Iris pigment epithelial cell (primary cell): Measurements from ENCODE around the gene RIMBP2.

ENCODE experiments used
- DNase-seq: peaks from one replicate; pipeline ENCODE4 v3.0.0-alpha.2; 2011; ENCODE audit warnings: low read depth

RIMBP2 gene

GRCh38 chr12:130627175-130627574 is 88.9 kb downstream of the RIMBP2 start:
- no peak for DNase-seq

DNA sequence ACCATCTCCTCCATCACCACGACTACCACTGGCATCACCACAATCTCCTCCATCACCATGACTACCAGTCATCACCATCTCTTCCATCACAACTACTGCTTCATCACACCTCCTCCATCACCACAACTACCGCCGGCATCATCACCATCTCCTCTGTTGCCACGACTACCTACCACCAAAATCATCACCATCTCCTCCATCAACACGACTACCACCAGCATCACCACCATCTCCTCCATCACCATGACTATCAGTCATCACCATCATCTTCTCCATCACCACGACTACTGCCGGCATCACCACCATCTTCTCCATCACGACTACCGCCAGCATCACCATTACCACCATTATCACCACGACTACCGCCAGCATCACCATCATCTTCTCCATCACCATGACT is 89.5 kb downstream of the RIMBP2 start:
- no peak for DNase-seq

DNA sequence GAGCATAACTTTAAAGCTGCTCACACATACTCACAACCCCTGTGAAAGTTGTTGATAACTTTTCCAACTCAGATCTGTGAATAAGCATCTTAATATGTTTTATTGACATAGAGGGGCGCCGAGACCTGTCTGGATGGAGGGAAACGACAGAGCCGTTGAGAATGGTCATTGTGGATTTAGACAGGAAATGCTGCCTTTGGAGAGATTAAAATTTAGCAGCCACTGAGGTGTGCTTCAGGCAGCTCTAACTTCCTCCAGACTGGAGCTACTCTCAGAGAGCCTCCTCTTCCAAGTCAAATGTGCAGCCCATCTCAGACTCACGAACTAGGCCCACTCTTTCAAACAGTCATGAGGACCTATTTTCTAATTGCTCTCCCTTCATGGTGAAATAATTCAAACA is 90.9 kb downstream of the RIMBP2 start:
- no peak for DNase-seq

DNA sequence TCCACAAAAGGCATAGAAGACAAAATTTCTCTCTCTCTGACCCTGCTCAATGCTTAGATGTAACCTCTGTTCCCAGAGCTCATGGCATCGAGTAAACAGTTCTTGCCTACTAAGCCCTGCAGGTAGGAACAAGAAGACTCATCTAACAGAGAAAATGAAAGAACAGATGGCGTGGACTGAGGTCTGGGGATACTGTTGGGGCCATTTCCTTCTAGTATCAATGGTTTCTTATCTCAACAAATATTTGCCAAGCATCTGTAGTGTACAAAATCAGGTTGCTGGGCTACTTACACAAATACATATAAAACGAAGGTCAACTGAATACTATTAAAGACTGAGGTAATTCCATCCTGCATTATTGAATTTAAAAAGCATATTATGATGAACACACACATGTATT is 93.3 kb downstream of the RIMBP2 start:
- DNase-seq: no peak

DNA sequence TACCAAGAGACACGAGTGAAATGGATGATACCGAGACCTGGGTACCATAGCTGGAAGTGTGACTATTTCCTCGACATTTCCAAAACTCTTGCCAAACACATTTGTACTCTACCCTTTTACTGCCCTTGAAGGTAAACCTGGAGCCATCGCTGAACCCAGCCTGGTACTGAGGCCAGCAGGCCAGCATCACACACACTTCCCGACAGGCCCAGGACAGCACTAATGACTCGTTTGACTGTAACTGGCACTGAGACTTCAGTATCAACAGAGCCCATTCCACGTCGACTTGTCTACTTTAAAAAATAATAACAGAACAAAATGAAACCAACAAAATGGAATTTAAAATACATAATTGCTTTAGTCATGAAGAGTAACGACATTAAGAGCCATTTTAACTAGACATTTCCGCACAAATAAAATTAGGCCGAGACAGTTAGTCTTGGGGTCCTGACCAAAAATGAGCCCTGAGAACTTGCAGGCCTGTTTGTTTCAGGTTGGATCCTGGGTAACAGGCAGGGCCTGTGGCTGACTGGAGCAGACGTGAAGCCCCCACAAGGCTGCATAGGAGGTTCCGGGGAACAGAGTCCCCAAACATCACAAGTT is 94.3 kb downstream of the RIMBP2 start:
- DNase-seq: no peak

- DNase-seq: no peak
Measured at GRCh38 chr12:130620756-130621155, 95.3 kb downstream of the RIMBP2 start.

DNA sequence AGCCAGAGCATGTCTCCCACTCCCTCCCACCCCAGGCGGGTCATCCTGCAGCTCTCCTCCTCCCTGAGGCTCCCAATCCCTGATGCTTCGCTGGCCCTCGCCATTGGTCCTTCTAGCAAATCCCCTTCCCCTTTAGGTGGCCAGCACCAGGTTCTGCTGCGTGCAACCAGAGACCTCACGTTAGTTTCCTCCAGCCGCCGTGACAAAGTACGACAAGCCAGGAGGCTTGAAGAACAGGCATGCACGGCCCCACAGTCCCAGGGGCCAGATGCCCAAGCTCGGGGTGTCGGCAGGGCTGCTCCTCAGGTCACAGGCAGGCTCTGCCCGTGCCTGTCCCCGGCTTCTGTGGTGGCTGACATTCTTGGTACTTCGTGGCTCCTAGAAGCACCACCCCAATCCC is 95.8 kb downstream of the RIMBP2 start:
- DNase-seq: no peak

- no peak for DNase-seq
Measured at GRCh38 chr12:130619385-130620001, 96.6 kb downstream of the RIMBP2 start.

GRCh38 chr12:130617219-130617618 is 98.9 kb downstream of the RIMBP2 start:
- no peak for DNase-seq

DNA sequence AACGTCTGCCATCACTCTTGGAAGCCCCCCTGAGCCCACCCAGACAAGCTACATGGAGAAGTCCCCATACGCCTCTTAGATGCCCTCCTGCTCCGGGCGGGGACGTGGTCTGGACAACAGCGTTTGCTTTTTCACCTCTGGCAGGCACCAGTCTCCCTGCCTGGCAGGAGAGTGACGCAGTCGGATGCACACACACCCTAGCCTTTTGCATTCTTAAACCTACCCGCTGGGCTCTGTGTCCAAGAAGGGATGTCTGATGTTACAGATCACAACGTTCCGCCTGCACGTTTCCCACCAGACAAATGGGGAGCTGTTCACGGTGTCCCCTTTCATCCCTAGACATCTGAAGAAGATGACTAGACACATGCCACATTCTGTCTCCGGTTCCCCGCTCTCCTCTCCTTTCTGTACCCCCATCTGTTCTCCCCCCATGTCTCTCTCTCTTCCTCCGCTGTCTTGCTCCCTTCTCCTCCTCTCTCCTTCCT is 100.2 kb downstream of the RIMBP2 start:
- DNase-seq: no peak

DNA sequence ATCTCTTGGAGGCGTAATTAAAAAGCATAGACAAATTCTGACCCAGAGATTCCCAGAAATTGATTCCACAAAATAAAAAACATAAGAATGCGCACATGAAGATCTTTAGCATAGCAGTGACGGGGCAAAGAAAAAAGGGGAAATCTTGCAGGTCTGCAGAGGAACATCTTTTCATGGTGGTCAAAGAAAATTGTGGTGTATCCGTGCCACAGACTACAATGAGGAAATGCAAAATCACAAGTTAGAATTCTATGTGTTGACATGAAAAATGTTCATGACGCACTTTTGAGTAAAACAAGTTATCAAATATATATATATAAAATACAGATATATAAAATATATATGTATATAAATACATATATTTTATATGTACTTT is 101.6 kb downstream of the RIMBP2 start:
- DNase-seq: no peak

DNA sequence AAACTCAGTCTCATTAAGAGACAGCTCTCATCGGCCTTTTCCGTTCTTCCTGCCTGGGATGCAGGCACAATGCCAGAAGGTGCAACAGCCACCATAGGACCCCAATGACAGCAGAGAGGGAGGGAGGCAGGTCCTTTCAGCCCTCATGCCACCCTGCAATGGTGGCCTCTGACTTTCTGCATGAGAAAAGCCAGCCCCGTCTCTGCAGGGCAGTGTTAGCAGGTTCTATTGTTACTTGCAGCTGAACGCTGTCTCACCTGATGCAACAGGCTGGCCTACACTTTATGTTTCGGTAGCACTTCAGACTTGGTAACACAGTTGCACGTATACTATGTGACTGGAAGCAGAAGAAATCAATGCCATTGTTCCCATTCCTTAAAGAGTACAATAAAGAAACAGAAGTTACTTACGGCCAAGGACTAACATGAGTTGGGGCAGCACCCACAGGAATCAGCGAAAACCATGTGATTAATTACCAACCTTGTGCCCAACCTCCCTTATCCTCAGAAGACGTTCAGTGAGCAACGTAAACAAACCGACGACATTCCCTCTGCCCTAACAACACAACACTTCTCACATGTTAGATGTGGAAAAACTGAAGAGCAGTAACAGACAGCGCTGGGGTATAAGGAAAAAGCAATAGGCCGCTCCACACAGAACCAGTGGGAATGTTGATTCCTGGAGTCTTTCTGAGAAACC is 102.1 kb downstream of the RIMBP2 start:
- no peak for DNase-seq

DNA sequence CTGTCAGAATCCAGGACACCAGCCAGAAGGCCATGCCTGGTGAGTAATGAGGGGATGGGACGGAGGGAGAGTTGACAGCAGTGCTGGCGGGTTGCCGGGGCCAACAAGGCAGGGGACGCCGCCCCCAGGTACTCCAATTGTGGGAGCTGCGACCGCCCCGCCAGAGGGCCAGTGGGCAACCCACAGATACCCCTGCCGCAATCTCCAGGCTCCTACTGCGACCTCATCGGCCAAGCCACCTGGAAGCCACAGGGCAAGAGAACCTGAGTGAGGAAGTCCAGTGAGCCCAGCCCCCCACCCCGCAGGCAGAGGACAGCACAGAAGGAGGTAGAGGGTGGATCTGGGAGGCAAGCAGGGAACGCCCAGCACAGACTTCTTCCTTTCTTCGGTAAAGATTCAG is 103.0 kb downstream of the RIMBP2 start:
- DNase-seq: no peak

DNA sequence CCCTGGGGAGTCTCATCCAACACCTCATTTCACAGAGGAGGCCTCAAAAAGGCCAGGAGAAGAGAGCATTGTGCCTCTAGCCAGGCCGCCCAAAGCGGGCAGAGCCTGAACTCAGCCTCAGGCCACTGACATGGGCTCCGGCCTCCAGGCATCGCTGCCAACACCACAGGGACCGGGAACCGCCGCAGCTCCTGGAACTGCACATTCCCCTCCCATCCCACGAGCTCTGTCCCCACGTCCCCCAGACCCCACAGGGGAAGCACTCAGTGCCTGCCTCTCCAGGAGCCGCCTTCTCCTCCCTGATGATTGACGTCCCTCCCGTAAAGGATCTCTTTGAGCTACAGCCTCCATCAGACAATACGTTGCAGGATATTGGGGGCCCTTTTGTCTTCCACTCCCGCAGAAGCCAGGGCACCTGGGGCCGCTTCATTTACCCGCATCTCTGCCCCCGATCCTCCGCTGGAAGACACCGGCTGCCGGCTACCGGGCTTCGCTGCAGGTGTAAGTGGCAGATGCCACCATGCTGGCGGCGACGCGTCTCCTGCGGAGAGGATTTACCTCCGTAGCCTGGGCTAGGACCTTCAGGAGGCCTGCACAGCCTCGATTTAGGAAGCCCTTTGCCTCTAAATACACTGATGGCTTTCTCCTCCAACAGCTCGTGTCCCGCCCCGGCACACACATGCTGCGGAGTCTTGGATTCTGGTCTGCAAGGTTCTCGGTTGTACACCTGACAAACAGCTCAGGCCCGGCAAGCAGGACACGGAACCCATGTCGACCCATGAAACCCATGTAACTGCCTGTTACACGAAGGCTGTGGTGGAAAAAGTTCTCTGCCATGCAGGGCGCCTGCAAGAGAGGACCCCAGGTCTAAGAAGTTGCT is 104.8 kb downstream of the RIMBP2 start:
- DNase-seq: no peak

- DNase-seq: no peak
Measured at GRCh38 chr12:130609966-130610365, 106.1 kb downstream of the RIMBP2 start.

- no peak for DNase-seq
Measured at GRCh38 chr12:130608831-130609230, 107.3 kb downstream of the RIMBP2 start.

DNA sequence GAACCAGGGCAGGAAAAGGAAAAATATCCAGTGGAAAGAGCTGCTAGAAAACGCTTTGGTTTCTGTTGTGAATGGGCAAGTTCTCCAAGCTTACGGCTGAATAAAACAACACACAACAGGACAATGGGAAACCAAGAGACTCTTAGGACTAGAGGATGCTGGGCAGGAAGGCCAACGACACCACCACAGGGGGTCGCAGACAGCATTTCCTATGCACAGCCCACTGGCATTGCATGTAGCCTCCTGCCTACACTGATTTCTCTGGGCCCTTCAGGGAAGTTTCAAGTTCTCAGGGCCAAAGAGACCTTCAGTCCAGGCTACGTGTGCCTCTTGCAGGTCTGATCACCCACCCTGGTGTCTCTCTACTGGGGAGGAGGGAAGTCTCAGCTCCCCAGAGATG is 108.0 kb downstream of the RIMBP2 start:
- no peak for DNase-seq

- DNase-seq: no peak
Measured at GRCh38 chr12:130606231-130606630, 109.9 kb downstream of the RIMBP2 start.

- no peak for DNase-seq
Measured at GRCh38 chr12:130603396-130603965, 112.6 kb downstream of the RIMBP2 start.

DNA sequence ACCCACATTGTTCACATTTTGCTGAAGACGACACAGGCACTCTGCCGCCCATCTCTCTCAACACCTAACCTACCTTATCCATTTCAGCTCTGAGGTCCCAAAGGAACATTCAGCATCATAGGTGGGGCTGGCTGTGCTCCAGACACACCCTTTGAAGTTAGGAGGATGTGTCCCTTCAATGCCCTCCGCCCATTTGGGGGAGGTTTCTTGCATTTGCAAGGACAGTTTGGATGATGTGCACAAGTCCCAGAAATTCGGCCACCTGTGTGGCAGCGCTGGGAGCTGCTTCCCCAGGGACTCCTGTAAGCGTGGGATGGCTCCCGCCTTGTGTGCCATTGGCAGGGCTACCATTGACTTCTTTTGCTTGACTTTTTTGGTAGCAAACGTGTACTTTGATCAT is 113.8 kb downstream of the RIMBP2 start:
- no peak for DNase-seq

- no peak for DNase-seq
Measured at GRCh38 chr12:130601327-130601726, 114.8 kb downstream of the RIMBP2 start.

GRCh38 chr12:130596241-130596640 is 119.9 kb downstream of the RIMBP2 start:
- no peak for DNase-seq
